A673 (cell line): ENCODE data around the gene CCSER1. TPM values are rescaled to one million over a fixed set of nuclear protein-coding genes. Genes with fewer than 3 reads are reported as not detected.
A peak's percentile ranks its signal among the peaks of the same experiment; 100 is the strongest.

Experiments
- BruUV-seq: library from RNA; stranded (reverse); fragments of 400-500 nt; replicated peaks from 2 replicates; lab custom pipeline; 2021; lab: Mats Ljungman, UMichigan
- CTCF ChIA-PET: fragments of 300-600 bp; sonication (Branson Sonifier 250); formaldehyde crosslinking; loops from one replicate; lab custom pipeline; 2022; ENCODE audit warnings: antibody characterized with exemption; lab: Charles Lee
- POLR2A ChIA-PET: fragments of 300-600 bp; sonication (Branson Sonifier 250); formaldehyde crosslinking; loops from one replicate; lab custom pipeline; 2022; ENCODE audit warnings: antibody characterized with exemption; ENCODE audit not compliant: low non-redundant PET; lab: Charles Lee
- DNase-seq: peaks from one replicate; pipeline ENCODE4 v3.0.0-alpha.2; 2015; ENCODE audit warnings: low spot score
- H3K27ac ChIP-seq: fragments of 200-600 bp; sonication (generic); 2 replicates; pipeline ENCODE4 v1.5.1; 2016; ENCODE audit warnings: mixed run types, low read depth, mild to moderate bottlenecking, mixed read lengths, antibody characterized with exemption, low read length; ENCODE audit not compliant: poor library complexity, severe bottlenecking
- H3K27me3 ChIP-seq: fragments of 200-600 bp; sonication (generic); replicated peaks from 2 replicates; pipeline ENCODE4 v1.6.1; 2017; ENCODE audit warnings: mixed run types, low read depth, mild to moderate bottlenecking, mixed read lengths, antibody characterized with exemption, low read length; ENCODE audit not compliant: insufficient read depth, poor library complexity
- H3K36me3 ChIP-seq: fragments of 200-600 bp; sonication (generic); 2 replicates; pipeline ENCODE4 v1.6.1; 2016; ENCODE audit warnings: mixed run types, mild to moderate bottlenecking, mixed read lengths, antibody characterized with exemption, low read length; ENCODE audit not compliant: insufficient read depth, poor library complexity, severe bottlenecking
- H3K4me1 ChIP-seq: fragments of 200-600 bp; sonication (generic); 2 replicates; pipeline ENCODE4 v1.6.1; 2017; ENCODE audit warnings: mixed run types, mild to moderate bottlenecking, mixed read lengths, antibody characterized with exemption, low read length; ENCODE audit not compliant: insufficient read depth, poor library complexity, severe bottlenecking
- H3K4me3 ChIP-seq: fragments of 200-600 bp; sonication (generic); 2 replicates; pipeline ENCODE4 v1.5.1; 2016; ENCODE audit warnings: low read depth, mixed run types, mild to moderate bottlenecking, mixed read lengths, low read length; ENCODE audit not compliant: poor library complexity, severe bottlenecking
- H3K9me3 ChIP-seq: fragments of 200-600 bp; sonication (generic); 2 replicates; pipeline ENCODE4 v1.6.1; 2016; ENCODE audit warnings: mixed run types, low read depth, mild to moderate bottlenecking, mixed read lengths, antibody characterized with exemption, low read length; ENCODE audit not compliant: poor library complexity, severe bottlenecking
- EZH2 ChIP-seq: fragments of 200-600 bp; sonication (generic); IDR thresholded peaks from 2 replicates; pipeline ENCODE4 v1.6.1; 2017; ENCODE audit warnings: borderline replicate concordance, low read depth, mild to moderate bottlenecking, mixed read lengths, antibody characterized with exemption, low read length; ENCODE audit not compliant: poor library complexity, severe bottlenecking
- intact Hi-C: fragments of 100-400 bp; cut with micrococcal nuclease; formaldehyde crosslinking; loops from one replicate; pipeline ENCODE4 v1.10.0; 2022; ENCODE audit not compliant: unreplicated experiment
- total RNA-seq: library from RNA; stranded (reverse); gene quantifications from 2 replicates; pipeline ENCODE4 v1.2.3, GENCODE V29; 2021
- TF ChIP-seq, protein P1 (sequence below): fragments of 300-800, 200-600 bp; sonication (generic); conservative IDR thresholded peaks from 2 replicates; pipeline ENCODE4 v1.5.1; 2017; ENCODE audit warnings: low read depth, mild to moderate bottlenecking, antibody characterized with exemption, low read length, moderate library complexity, mixed read lengths

CCSER1 gene
- total RNA-seq, 1 experiment from 2014 or later = not detected

DNA sequence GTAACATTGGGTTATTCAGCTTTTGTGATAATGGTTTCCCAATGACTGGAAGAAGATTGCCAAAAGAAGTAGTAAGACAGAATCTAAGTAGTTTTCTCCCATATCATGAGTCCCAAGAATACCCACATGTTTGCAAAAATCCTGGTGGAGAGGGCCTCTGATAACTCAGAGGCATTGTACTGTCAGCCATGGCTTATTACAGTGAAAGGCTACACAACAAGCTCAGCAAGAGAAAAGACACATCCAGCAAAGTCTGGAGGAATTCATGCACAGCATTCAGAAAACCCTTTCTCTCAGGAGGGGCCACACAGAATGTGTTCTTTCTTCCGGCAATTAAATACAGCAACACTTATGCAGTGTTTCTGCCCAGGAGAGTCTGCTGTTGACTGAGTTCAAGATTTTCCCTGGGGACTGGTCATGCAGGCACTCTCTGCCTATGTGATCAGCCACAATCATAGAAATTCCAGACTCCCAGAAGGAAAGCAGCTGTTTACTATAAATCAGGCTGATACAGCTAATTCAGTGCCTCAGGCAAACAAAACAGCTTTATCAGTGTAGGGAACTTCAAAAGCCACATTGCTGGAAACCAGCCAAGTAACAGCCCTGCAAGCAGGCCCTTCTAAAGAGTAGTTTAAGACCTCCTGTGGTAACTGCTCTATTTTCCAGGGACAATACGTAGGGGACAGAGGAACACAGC, 937.1 kb downstream of the CCSER1 start:
- intact Hi-C loops = no loop called here
- CTCF ChIA-PET = no interaction called here
- DNase-seq = peak; percentile 83
- H3K4me3 ChIP-seq = no peak overlapping the region
- no peak overlapping the region for H3K27ac ChIP-seq
- POLR2A ChIA-PET = no interaction called here
- no TSS peak for BruUV-seq
- no peaks in the 10 kb centered on the region for H3K27me3 ChIP-seq
- no peak for TF ChIP-seq EZH2
- H3K9me3 ChIP-seq = no peaks in the 10 kb centered on the region
- H3K4me1 ChIP-seq = no peaks in the 10 kb centered on the region
- no peaks in the 10 kb centered on the region for H3K36me3 ChIP-seq

GRCh38 chr4:91065117-91065516, 937.9 kb downstream of the CCSER1 start:
- POLR2A ChIA-PET = no interaction called here
- CTCF ChIA-PET = no interaction called here
- H3K4me1 ChIP-seq = no peaks in the 10 kb centered on the region
- no peaks in the 10 kb centered on the region for H3K27me3 ChIP-seq
- intact Hi-C loops = no loop called here
- TF ChIP-seq, protein P1, sequence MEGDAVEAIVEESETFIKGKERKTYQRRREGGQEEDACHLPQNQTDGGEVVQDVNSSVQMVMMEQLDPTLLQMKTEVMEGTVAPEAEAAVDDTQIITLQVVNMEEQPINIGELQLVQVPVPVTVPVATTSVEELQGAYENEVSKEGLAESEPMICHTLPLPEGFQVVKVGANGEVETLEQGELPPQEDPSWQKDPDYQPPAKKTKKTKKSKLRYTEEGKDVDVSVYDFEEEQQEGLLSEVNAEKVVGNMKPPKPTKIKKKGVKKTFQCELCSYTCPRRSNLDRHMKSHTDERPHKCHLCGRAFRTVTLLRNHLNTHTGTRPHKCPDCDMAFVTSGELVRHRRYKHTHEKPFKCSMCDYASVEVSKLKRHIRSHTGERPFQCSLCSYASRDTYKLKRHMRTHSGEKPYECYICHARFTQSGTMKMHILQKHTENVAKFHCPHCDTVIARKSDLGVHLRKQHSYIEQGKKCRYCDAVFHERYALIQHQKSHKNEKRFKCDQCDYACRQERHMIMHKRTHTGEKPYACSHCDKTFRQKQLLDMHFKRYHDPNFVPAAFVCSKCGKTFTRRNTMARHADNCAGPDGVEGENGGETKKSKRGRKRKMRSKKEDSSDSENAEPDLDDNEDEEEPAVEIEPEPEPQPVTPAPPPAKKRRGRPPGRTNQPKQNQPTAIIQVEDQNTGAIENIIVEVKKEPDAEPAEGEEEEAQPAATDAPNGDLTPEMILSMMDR = no peak
- TF ChIP-seq EZH2 = no peak
- H3K27ac ChIP-seq = no peak overlapping the region
- no peaks in the 10 kb centered on the region for H3K36me3 ChIP-seq
- DNase-seq = no peak
- H3K4me3 ChIP-seq = no peak overlapping the region
- H3K9me3 ChIP-seq = no peaks in the 10 kb centered on the region
- BruUV-seq = no TSS peak

DNA sequence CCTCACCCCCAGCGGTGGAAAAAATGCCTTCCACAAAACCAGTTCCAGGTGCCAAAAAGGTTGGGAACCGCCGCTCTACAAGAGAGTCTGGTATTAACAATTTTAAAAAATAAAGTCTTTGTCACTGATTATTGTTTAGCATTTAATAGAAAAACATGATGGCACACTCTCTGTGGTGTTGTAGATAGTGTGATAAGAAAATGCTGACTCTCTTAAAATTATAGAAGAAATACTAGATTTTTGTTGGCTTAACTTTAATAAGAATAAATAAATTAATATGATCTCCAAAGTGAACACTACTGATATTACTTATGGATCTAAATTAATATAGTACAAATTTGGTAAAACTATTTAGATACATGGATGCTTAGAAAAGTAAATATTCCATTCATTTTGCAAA, 943.5 kb downstream of the CCSER1 start:
- no peak for DNase-seq
- ChIA-PET CTCF (no interaction called here), POLR2A (no interaction called here)
- no peaks in the 10 kb centered on the region for H3K4me1 ChIP-seq
- no peak overlapping the region for H3K4me3 ChIP-seq
- BruUV-seq = no TSS peak
- no peak for TF ChIP-seq EZH2
- TF ChIP-seq, protein P1 = no peak
- H3K36me3 ChIP-seq = no peaks in the 10 kb centered on the region
- intact Hi-C loops = no loop called here
- H3K9me3 ChIP-seq = no peaks in the 10 kb centered on the region
- H3K27ac ChIP-seq = no peak overlapping the region
- no peaks in the 10 kb centered on the region for H3K27me3 ChIP-seq

DNA sequence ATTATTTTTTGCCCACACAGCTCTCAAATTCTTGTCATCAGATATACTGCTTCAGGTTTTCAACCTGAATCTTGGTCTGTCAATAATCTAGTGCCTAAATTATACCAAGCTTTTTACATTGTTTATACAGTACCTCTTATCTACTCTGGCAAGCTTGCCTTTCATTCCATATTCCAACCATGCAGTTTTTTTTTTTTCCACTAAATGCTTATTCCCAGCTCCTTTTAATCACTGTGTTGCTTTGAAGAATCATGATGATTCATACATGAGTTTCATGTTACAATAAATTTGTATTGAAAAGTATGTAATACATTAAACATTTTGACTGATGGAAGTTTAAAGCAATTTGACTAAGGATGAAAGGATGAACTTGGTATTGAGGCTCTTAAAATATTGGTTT, 949.0 kb downstream of the CCSER1 start:
- Histone ChIP-seq H3K36me3 (no peaks in the 10 kb centered on the region), H3K9me3 (no peaks in the 10 kb centered on the region), H3K4me1 (no peaks in the 10 kb centered on the region), H3K27ac (no peak overlapping the region), H3K4me3 (no peak overlapping the region), H3K27me3 (no peaks in the 10 kb centered on the region)
- intact Hi-C loops = no loop called here
- POLR2A ChIA-PET = no interaction called here
- TF ChIP-seq, protein P1 = no peak
- TF ChIP-seq EZH2 = no peak
- no TSS peak for BruUV-seq
- CTCF ChIA-PET = no interaction called here
- DNase-seq = no peak
